ENCODE measurements around the gene TGFB1.

TGFB1 gene

GRCh38 chr19:41320185-41320518, 33.6 kb downstream of the TGFB1 start:
- DNase-seq: no peak

- no peak for DNase-seq
Observed at GRCh38 chr19:41319500-41320184, 34.1 kb downstream of the TGFB1 start.

DNA sequence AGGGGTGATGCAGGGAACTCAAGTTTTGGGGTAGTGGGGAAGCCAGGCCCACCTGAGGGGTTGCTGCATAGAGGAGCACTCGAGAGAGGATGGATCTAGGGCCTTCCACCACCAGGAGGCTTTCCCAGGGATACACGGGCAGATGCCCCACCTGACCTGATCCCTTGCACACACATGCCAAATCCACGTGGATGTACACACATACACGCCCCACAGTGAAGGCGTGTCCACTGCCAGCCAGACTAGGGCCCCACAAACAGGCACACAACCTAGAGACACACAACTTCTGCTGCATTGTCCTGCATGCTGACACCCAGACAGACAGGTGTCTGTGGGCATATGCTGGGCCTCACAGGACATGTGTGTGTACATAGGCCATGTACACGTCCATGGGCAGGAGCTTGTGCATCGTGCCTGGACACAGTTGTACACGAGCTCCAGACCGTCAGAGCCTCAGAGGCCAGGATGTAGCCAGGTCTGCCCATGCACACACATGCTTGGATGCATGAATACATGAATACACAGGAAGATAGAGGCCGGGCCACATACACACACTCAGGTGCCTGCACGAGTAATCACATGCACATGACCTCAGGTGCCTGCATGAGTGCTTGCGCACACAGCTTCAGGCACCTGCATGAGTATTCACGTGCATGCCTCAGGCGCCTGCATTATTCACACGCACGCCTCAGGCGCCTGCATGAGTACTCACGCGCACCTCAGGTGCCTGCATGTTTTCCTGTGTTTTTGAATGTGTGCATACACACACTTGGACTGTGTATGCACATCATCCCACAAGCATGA, 34.8 kb downstream of the TGFB1 start:
- no peak for DNase-seq

DNA sequence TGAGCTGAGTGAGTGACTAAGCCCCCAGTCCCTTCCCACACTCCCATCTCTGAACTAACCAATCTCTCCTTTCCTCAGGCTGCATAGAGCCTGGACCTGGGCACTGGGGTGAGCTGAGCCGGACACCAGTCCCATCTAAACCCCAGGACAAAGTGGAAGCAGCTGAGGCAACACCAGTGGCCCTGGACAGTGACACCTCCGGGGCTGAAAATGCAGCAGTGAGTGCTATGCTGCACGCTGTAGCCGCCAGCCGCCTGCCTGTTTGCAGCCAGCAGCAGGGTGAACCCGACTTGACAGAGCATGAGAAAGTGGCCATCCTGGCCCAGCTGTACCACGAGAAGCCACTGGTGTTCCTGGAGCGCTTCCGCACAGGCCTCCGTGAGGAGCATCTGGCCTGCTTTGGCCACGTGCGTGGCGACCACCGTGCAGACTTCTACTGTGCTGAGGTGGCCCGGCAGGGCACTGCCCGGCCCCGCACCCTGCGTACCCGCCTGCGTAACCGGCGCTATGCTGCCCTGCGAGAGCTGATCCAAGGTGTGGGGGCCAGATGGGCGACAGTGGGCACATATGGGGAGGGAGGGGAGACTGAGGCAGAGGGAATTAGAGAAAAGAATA, 37.3 kb downstream of the TGFB1 start:
- DNase-seq: no peak

- no peak for DNase-seq
Observed at GRCh38 chr19:41311613-41312012, 42.1 kb downstream of the TGFB1 start.

DNA sequence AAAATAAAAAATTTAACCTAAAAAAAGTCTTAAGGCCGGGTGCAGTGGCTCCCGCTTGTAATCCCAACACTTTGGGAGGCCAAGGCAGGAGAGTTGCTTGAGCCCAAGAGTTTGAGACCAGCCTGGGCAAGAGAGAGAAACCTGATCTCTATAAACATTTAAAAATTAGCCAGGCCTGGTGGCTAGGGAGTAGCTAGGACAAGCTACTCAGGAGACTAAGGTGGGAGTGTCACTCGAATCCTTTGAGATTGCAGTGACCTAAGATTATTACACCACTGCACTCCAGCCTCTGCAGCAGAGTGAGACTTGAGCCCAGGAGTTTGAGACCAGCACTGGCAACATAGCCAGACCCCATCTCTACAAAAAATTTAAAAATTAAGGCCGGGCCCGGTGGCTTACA, 42.6 kb downstream of the TGFB1 start:
- DNase-seq: no peak

DNA sequence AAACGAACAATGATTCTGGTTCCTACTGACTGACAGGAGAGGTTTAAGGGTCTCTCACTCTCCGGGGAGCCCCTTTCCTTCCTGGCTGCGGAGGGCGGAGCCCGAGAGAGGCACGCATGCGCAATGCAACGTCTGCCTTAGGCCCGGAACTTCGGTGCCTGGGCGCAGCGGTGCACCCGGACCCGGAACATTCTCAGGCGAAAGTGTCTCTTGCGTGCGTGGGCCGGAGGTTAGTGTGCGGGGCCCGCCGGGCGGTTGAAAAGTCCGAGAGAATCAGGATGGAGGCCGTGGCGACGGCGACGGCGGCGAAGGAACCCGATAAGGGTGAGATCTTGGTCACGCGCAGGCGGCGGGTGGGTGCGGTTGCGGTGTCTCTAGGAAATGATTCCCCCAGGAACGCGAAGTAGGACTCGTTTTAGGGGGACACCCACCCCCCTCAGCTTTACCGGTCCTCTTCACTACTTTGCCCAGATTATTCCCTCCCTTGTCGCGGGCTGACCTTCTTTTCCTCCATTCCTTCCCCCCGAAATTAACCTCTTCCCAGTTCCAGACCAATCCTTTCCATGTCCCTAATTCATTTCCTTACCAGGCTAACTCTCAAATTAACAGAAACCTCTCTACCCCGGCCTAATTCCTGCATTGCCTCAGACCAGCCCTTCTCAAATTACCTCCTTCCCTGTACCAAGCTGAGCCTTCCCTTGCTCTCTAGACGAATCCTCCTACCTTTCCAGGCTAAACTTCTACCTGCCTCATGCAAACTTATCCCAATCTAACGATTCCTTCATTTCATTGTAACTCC, 43.5 kb downstream of the TGFB1 start, which contains the start of gene CCDC97:
Gene CCDC97 (plus strand): TSS at position 140 of the 799 bp plus-strand sequence. CDS start 139 bp downstream, at position 279.
- peak; percentile 85 for DNase-seq

- DNase-seq: peak; percentile 26
Observed at GRCh38 chr19:41309180-41310032, 44.3 kb downstream of the TGFB1 start.

- peak; percentile 89 for DNase-seq
Observed at GRCh38 chr19:41308450-41309179, 45.1 kb downstream of the TGFB1 start.

- DNase-seq: no peak
Observed at GRCh38 chr19:41307954-41308449, 45.7 kb downstream of the TGFB1 start.

GRCh38 chr19:41307090-41307875, 46.4 kb downstream of the TGFB1 start:
- DNase-seq: no peak

DNA sequence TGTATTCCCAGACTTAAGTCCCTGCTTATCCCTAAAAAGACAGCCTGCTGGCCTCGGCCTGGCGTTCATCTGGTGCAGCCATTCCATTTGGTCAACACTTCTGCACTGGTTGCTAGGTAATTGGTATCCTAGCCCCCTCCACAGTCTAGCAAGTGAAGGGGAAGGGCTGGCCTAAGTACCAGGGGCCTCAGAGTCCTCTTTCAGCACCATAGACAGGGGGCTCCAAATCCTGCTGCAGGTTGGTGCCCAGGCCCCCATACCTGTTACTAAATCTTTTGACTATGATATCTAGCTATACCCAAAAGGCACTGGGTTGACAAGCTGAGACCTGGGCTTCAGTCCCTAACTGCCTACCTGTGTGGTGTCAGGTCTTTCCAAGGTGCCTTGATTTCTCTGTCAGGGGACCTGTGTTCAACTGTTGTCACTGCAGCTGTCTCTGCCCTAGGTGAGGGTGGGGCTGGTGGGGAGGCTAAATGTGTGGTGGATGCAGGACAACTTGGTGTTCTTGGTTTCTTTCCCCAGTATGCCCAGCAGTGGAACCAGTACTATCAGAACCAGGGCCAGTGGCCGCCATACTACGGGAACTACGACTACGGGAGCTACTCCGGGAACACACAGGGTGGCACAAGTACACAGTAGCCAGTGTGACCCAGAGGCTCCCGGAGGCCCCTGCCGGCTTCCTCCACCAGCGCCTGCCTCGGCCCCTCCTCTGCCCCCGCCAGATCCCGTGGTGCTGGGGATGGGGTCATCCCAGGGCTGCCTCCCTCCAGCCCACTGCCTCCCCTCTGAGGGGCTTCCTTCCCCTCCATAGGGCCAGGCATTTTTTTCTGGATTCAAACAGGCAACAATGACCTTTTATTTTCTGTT, 47.6 kb downstream of the TGFB1 start:
- DNase-seq: no peak

DNA sequence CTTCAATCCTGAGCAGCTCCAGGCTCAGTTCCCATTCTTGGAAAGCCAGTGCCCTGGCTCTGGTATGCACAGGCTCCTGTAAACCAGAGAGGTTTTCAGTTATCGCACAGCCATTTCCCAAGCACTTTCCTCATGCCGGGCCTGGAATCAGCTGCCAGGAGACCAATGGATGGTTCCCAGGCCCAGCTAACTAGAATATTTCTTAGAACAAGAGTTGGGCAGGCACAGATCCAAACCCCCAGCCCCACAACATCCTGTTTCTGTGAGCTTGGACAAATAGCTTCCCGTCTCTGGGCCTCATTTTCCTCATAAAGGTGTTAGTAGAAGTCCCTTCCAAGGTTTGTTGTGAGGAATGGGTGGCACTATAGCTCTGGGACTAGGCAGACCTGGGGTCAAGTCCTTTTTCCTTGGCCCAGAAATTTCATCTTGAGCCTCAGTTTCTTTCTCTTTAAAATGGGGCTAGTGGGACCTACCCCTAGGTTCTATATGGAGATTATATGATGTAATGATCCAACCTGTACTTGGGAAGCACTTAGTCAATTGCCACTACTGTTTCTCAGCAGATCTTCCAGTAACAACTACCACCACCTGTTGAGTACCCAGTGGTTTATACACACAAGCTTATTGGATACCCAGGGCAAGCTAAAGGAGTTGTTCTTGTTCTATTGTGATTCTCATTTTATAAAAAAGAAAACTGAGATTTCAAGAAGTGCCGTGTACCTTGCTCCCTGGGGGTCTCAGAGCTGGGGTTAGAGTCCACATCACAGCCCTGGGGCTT, 48.8 kb downstream of the TGFB1 start:
- no peak for DNase-seq

GRCh38 chr19:41303954-41304353, 49.8 kb downstream of the TGFB1 start:
- DNase-seq: no peak

GRCh38 chr19:41302624-41303351, 50.9 kb downstream of the TGFB1 start:
- no peak for DNase-seq

DNA sequence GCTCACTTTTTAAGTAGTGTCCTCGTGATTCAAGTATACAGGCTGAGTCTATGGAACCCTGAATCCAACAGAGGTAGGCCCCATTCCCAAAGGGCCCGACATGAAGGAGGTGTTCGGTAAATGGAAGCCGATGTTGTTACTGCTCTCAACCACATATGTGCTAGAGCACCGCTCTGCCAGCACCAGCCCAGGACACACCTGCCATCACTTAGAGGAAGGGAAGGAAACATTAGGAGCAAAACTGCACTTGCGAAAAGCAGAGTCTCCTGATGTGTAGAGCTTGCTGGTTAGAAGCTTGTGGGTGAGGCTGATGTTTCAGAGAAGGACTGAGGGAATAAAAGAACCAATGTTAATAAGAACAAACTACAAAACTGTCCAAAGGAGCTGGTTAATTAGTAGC, 53.2 kb downstream of the TGFB1 start:
- DNase-seq: no peak

DNA sequence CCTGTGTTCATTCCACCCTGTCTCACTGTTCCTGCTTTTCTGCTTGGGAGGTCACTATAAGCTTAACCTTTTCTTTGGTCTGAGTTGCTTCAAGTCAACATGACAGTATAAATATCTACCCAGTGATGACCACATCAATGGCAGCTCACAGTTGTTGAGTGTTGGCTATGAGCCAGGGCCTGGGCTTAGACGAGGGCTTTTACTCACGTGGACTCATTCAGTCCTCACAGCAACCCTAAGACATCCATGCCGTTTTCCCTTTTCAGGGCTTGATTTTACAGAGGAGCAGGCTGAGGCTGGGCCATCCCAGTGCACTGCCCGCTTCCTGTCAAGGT, 54.0 kb downstream of the TGFB1 start:
- peak; percentile 53 for DNase-seq
